Ovary (tissue), 3 donors: ENCODE measurements around the gene BASP1.

Experiments used
- POLR2A ChIP-seq: fragments of 450-650 bp; IDR thresholded peaks from one replicate; pipeline ENCODE4 v1.6.1; 2017; ENCODE audit warnings: antibody characterized with exemption, mild to moderate bottlenecking, moderate library complexity
- TF ChIP-seq, protein P1 (sequence below), 3 donors: fragments of 450-650 bp in 2 of 3; fragments of 200-600 bp in 1 of 3; IDR thresholded peaks; one replicate each; pipeline versions ENCODE4 v1.5.1 to v1.8.0; 2016 to 2022; ENCODE audit warnings: antibody characterized with exemption in 3 of 3, mild to moderate bottlenecking in 1 of 3
- donor health status: DM: no; HTN: no; CAD: no.

DNA sequence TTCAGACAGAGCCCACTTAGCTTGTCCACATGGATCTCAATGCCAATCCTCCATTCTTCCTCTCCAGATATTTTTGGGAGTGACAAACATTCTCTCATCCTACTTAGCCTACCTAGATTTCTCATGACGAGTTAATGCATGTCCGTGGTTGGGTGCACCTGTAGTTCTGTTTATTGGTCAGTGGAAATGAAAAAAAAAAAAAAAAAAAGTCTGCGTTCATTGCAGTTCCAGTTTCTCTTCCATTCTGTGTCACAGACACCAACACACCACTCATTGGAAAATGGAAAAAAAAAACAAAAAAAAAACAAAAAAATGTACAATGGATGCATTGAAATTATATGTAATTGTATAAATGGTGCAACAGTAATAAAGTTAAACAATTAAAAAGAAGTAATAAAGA, 59.0 kb downstream of the BASP1 start:
- TF ChIP-seq, protein P1, sequence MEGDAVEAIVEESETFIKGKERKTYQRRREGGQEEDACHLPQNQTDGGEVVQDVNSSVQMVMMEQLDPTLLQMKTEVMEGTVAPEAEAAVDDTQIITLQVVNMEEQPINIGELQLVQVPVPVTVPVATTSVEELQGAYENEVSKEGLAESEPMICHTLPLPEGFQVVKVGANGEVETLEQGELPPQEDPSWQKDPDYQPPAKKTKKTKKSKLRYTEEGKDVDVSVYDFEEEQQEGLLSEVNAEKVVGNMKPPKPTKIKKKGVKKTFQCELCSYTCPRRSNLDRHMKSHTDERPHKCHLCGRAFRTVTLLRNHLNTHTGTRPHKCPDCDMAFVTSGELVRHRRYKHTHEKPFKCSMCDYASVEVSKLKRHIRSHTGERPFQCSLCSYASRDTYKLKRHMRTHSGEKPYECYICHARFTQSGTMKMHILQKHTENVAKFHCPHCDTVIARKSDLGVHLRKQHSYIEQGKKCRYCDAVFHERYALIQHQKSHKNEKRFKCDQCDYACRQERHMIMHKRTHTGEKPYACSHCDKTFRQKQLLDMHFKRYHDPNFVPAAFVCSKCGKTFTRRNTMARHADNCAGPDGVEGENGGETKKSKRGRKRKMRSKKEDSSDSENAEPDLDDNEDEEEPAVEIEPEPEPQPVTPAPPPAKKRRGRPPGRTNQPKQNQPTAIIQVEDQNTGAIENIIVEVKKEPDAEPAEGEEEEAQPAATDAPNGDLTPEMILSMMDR (IDR thresholded peaks at IDR 0.05) = no peak
- no peak for TF ChIP-seq POLR2A
